Upper lobe of left lung (tissue), 6 donors: ENCODE measurements around the gene CRABP1. TPM values are rescaled to one million over a fixed set of nuclear protein-coding genes. Genes with fewer than 3 reads are reported as not detected.

ENCODE experiments used
- ATAC-seq, 2 donors: fragments of 200-7000 bp; cut with Tn5 transposase; one replicate each; pipeline ENCODE4 v1.9.1; 2022; ENCODE audit warnings: mild to moderate bottlenecking in 2 of 2, moderate library complexity in 2 of 2; ENCODE audit not compliant: low FRiP score in 2 of 2
- DNase-seq, 2 donors: peaks; one replicate each; pipeline ENCODE4 v3.0.0-alpha.2; 2019 to 2020
- H3K27ac ChIP-seq, 4 donors: fragments of 200-600 bp; sonication (generic); one replicate each; pipeline ENCODE4 v1.5.1; 2016 to 2019
- H3K27me3 ChIP-seq, 4 donors: fragments of 200-600 bp; sonication (generic); one replicate each; pipeline ENCODE4 v1.5.1; 2017 to 2019
- H3K36me3 ChIP-seq, 4 donors: fragments of 200-600 bp; sonication (generic); one replicate each; pipeline ENCODE4 v1.5.1; 2016 to 2019
- H3K4me1 ChIP-seq, 4 donors: fragments of 200-600 bp; sonication (generic); one replicate each; pipeline ENCODE4 v1.5.1; 2018 to 2019
- H3K4me3 ChIP-seq, 4 donors: fragments of 200-600 bp; sonication (generic); one replicate each; pipeline ENCODE4 v1.5.1; 2017 to 2019; ENCODE audit warnings: mild to moderate bottlenecking in 2 of 4, moderate library complexity in 1 of 4
- H3K9me3 ChIP-seq, 4 donors: fragments of 200-600 bp; sonication (generic); one replicate each; pipeline ENCODE4 v1.5.1; 2018 to 2019
- CTCF ChIP-seq, 6 experiments: fragments of 450-650 bp in 4 of 6; fragments of 200-600 bp in 2 of 6; sonication (generic) in 2 of 6; IDR thresholded peaks; one replicate each; pipeline ENCODE4 v1.5.1; 2016 to 2019; ENCODE audit warnings: antibody characterized with exemption in 6 of 6
- EP300 ChIP-seq, 4 donors: sonication (generic); formaldehyde crosslinking; IDR thresholded peaks; one replicate each; pipeline ENCODE4 v1.5.1; 2017; ENCODE audit warnings: antibody characterized with exemption in 4 of 4, control low read depth in 2 of 4
- POLR2A ChIP-seq, 4 donors: fragments of 450-650 bp; IDR thresholded peaks; one replicate each; pipeline ENCODE4 v1.5.1; 2016 to 2017; ENCODE audit warnings: antibody characterized with exemption in 4 of 4, mild to moderate bottlenecking in 2 of 4
- POLR2AphosphoS5 ChIP-seq, 2 donors: sonication (generic); formaldehyde crosslinking; IDR thresholded peaks; one replicate each; pipeline ENCODE4 v1.5.1; 2017; ENCODE audit warnings: antibody characterized with exemption in 2 of 2
- WGBS, 2 donors: methylation state at CpG; one replicate each; pipeline ENCODE4 v1.1.5; 2017 to 2018; 5-methylcytosine and 5-hydroxymethylcytosine counted together
- total RNA-seq, 6 donors: library from RNA; depleted of rRNA in 4 of 6; stranded (reverse); fragments of >200 nt in 4 of 6; gene quantifications; one replicate each; pipeline versions ENCODE4 v1.1.0 to v1.2.1, GENCODE V29; 2016 to 2021
- donor health status: DM: no; HTN: no; CAD: no; lungs with moderate emphysema.
- donor health status: DM: no; HTN: yes; CAD: no; lungs with severe emphysema.

The CRABP1 gene
- total RNA-seq, 6 donors from 2014 or later: 0.44 to 0.57 TPM; not detected in 4

DNA sequence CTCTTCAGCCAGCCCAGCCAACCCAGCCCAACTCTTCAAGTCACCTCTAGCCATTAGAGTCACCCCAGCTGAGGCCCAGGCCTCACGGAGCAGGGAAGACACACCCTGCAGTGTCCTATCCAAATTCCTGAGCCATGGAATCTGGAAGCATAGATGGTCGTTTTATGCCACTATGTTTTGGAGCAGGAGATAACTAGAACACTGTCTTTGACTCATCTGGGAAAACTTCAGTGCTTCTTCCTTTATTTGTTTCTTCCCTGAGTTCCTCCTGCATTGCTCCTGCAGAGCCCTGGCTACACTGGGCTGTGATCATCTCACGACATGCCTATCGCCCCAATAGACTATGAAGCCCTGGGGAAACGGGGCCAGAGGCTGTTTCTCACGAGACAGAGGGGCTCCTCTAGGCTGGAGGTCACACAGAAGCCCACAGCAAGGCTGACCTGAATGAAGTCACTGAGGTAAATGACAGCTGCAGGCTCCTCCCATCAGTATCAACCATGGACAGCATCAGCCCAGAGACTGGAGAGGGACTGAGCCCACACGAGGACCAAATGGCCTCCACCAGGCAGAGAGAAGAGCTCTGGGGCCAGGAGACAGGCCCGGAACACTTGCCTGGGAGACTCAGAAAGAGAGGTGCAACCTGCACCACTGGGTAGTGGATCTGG is 22.7 kb downstream of the CRABP1 start:
- WGBS, 2 donors: 77 to 82% methylated on average over 4 to 7 of the region's 8 CpGs
- Histone ChIP-seq H3K27me3 (no peaks in the 10 kb centered on the region), H3K4me1 (peaks cover 0 to 8% (median 3%) of the 10 kb centered on the region in 4 donors), H3K9me3 (no peaks in the 10 kb centered on the region), H3K4me3 (no peak overlapping the region), H3K36me3 (no peaks in the 10 kb centered on the region), H3K27ac (no peak overlapping the region)
- ATAC-seq (no peak), DNase-seq (no peak)
- TF ChIP-seq POLR2AphosphoS5 (IDR thresholded peaks at IDR 0.05) (no peak), CTCF (IDR thresholded peaks at IDR 0.05) (no peak), EP300 (IDR thresholded peaks at IDR 0.05) (no peak), POLR2A (IDR thresholded peaks at IDR 0.05) (no peak)

- Histone ChIP-seq H3K36me3 (no peaks in the 10 kb centered on the region), H3K27ac (no peak overlapping the region), H3K9me3 (no peaks in the 10 kb centered on the region), H3K27me3 (no peaks in the 10 kb centered on the region), H3K4me1 (peaks cover 0 to 8% (median 3%) of the 10 kb centered on the region in 4 donors), H3K4me3 (no peak overlapping the region)
- no peak for DNase-seq
- no peak for ATAC-seq
- 85% methylated on average over 6 of the region's 6 CpGs for whole genome bisulfite sequencing, 2 donors
- TF ChIP-seq POLR2AphosphoS5 (IDR thresholded peaks at IDR 0.05) (no peak), EP300 (IDR thresholded peaks at IDR 0.05) (no peak), POLR2A (IDR thresholded peaks at IDR 0.05) (no peak), CTCF (IDR thresholded peaks at IDR 0.05) (no peak)
These were observed 23.2 kb downstream of the CRABP1 start for GRCh38 chr15:78363381-78363734.

DNA sequence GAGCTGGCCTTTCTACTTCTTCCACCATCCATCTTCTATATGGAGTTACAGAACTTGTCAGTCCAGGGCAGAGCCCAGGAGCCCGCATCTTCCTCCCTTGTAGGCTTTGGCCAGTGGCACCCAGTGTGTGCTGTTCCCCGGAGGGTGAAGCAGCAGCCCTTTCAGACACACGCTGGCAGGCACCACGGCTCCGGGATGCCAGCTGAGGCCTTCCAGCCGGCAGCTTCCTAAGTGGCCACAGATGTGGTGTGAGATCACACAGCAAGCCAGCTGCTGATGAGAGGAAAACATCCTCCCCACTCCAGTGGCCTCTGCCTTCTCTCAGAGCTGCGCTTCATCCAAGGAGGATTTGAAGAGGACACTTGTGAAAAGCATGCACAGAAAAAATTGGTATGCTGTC is 24.1 kb downstream of the CRABP1 start:
- no peak overlapping the region for H3K4me3 ChIP-seq
- TF ChIP-seq POLR2A (IDR thresholded peaks at IDR 0.05) (no peak), CTCF (IDR thresholded peaks at IDR 0.05) (no peak), POLR2AphosphoS5 (IDR thresholded peaks at IDR 0.05) (no peak), EP300 (IDR thresholded peaks at IDR 0.05) (no peak)
- peaks cover 0 to 8% (median 3%) of the 10 kb centered on the region in 4 donors for H3K4me1 ChIP-seq
- no peaks in the 10 kb centered on the region for H3K36me3 ChIP-seq
- H3K27ac ChIP-seq: no peak overlapping the region
- DNase-seq: peak in 1 of 2 donors; percentile 75
- ATAC-seq: no peak
- 53 to 67% methylated on average over 7 of the region's 7 CpGs for WGBS, 2 donors
- no peaks in the 10 kb centered on the region for H3K27me3 ChIP-seq
- H3K9me3 ChIP-seq: no peaks in the 10 kb centered on the region

DNA sequence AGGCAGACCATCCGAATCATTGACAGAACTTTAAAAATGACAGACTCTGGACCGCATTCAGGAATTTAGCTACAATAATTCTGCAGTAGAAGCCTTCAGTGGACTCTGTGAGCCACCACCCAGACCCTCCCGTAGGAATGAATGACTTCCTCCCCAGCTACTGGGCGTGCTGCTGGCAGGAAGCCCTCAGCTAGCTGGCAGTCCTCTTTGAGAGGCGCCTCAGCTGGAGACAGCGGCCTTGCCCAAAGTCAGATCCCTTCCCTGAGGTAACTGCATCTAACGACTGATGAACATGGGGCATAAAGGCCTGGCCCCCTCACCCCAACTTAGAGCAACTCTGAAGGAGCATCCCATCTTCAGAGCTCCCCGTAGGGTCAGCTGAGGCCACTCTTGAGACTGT is 25.8 kb downstream of the CRABP1 start:
- ATAC-seq (no peak), DNase-seq (no peak)
- 20 to 39% methylated on average over 7 to 8 of the region's 8 CpGs for WGBS, 2 donors
- Histone ChIP-seq H3K27me3 (no peaks in the 10 kb centered on the region), H3K4me1 (peaks cover 0 to 8% (median 3%) of the 10 kb centered on the region in 4 donors), H3K4me3 (no peak overlapping the region), H3K27ac (no peak overlapping the region), H3K9me3 (no peaks in the 10 kb centered on the region), H3K36me3 (no peaks in the 10 kb centered on the region)
- no peak for TF ChIP-seq POLR2AphosphoS5 (IDR thresholded peaks at IDR 0.05)
- no peak for TF ChIP-seq CTCF (IDR thresholded peaks at IDR 0.05)
- TF ChIP-seq POLR2A (IDR thresholded peaks at IDR 0.05): no peak

DNA sequence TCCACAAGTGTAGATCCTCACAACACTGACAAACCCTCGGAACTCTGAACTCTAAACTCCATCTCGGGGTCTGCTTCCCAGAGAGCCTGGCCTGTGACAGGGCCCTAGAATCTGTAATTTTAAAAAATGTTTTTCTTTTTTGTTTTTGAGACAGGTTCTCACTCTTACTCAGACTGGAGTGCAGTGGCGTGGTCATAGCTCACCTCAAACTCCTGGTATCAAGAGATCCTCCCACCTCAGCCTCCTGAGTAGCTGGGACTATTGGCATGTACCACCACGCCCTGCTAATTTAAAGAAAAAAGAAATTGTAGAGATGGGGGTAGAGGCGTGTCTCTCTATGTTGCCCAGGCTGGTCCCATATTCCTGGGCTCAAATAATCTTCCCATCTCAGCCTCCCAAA is 26.2 kb downstream of the CRABP1 start:
- Histone ChIP-seq H3K4me1 (peaks cover 0 to 8% (median 3%) of the 10 kb centered on the region in 4 donors), H3K36me3 (no peaks in the 10 kb centered on the region), H3K4me3 (no peak overlapping the region), H3K9me3 (no peaks in the 10 kb centered on the region), H3K27me3 (no peaks in the 10 kb centered on the region), H3K27ac (no peak overlapping the region)
- ATAC-seq (no peak), DNase-seq (no peak)
- 81 to 85% methylated on average over 5 of the region's 5 CpGs for WGBS, 2 donors
- TF ChIP-seq EP300 (IDR thresholded peaks at IDR 0.05) (no peak), CTCF (IDR thresholded peaks at IDR 0.05) (no peak), POLR2A (IDR thresholded peaks at IDR 0.05) (no peak), POLR2AphosphoS5 (IDR thresholded peaks at IDR 0.05) (no peak)
